Activated T-helper 1 cell treated with Interleukin-2 at 50 U/mL for 16 hours (primary cell): ENCODE data around the gene KRT83.
"Not testable (repeated sequence)": the region's sequence is repeated elsewhere in the genome, so short reads cannot be mapped to it uniquely, and the experiment has no call there.

Source experiments
- DNase-seq: peaks from one replicate; pipeline ENCODE4 v3.0.0-alpha.2; 2020; ENCODE audit warnings: low read depth

Gene KRT83

GRCh38 chr12:52331833-52332232 lies 10.6 kb upstream of the KRT83 start:
- no peak for DNase-seq

GRCh38 chr12:52331039-52331438 lies 9.8 kb upstream of the KRT83 start:
- DNase-seq = no peak

- no peak for DNase-seq
Measured at GRCh38 chr12:52327830-52328500, 6.8 kb upstream of the KRT83 start.

DNA sequence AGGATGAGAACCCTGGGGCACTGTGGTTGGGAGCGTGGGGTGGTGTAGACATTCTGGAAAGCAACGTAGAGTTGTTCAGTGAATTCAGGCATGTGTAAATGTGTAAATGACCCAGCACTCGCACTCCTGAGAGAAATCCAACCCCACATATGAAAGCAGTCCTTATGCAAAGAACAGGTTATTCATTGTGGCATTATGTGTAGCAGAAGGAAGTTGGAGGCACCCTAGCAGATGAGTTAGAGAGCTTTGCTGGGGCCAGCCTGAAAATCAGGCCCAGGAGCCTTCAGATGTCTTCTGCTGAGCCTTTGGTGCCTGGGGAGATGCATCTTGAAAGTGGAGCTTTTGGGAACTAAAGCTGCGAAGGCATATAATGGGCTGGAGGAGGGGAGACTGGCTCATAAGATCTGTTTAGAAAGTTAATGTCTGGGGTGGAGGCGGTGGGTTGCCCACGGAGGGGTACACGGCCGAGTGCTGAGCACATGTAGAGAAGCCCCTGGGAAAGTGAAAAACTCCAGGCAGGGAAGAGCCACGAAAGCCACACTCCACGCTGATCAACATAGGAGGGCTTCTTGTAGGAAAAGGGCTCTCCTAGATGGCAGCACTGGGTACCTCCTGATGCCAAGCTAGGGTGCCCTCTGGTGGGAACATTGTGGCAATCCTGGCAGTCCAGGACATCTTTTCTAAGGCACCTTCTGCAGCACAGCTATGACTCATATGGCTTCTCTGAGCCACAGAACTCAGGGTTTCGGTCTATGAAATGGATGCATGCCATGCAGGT lies 6.0 kb upstream of the KRT83 start:
- DNase-seq = peak; percentile 64

DNA sequence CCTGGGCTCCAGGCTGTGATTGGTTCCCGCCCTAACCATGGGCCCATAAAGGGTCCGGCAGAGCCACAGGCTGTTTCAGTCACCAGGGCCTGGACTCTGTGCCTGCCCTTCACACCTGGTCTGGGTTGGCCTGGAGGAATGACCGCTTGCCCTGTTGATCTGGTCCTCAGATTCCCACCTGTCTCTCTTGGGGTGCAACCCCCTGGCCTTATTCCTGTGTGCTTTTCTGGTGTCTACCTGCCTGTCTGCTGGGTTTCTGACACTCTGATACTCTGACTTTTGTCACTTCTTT lies 2.9 kb upstream of the KRT83 start:
- DNase-seq = no peak

DNA sequence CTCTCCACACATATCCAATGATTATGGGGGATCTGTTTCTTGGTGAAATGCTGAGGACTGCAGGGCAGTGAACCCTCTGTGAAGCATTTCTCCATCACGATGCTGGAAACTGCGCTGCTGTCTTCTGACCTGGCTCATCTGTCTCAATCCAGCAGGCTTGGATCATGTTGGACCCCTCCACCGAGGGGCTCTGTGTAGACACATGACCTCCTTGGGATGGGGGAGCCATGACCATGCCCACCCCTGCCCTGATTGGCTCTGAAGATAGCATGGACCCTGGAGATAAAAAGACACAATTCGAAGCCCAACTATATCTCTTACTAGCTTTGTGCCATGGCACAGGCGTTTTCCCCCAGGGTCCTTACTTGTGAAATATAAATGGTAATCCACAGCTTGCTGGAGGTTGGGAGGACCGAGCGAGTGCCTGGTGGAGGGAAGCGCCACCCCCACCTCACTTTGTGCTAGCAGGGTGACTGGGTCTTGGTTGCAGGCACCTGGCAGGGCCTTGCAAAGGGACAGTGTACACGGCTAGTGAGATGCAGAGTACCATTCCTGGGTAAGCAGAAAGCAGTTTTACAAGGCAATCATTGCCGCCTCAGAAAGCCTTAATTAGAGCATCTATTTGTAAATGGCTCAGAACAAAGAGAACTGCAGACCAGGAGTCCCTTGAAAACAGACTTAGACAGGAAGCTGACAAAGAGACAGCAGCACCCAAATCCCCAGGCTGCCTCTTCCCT lies 2.4 kb upstream of the KRT83 start:
- no peak for DNase-seq

- DNase-seq = no peak
Measured at GRCh38 chr12:52323001-52323400, 1.8 kb upstream of the KRT83 start.

DNA sequence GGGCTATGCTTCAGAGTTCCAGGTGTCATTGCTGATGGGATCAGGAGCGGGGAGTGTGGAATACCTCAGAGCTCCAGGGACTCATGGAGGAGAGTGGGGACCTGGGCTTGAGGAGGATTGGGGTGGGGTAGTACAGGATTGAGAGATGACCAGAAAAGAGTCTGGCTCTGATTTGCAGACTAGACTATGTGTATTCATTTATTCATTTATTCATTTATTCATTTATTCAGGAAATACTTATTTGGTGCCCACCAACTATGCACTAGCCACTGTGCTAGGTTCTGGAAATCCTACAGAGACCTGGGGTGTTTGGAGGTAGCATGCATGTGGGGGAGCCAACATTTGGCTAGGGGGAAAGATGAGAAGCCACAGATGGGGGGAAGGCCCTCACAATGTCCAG lies 871 bp upstream of the KRT83 start:
- DNase-seq = no peak

- DNase-seq = no peak
Measured at GRCh38 chr12:52321418-52321817, 220 bp upstream of the KRT83 start.

- no peak for DNase-seq
Measured at GRCh38 chr12:52319097-52319496, 2.1 kb downstream of the KRT83 start.

- no peak for DNase-seq
Measured at GRCh38 chr12:52318241-52318990, 2.8 kb downstream of the KRT83 start.

- no peak for DNase-seq
Measured at GRCh38 chr12:52317468-52318052, 3.6 kb downstream of the KRT83 start.

GRCh38 chr12:52316701-52317100 lies 4.5 kb downstream of the KRT83 start:
- no peak for DNase-seq

- DNase-seq = no peak
Measured at GRCh38 chr12:52316290-52316689, 4.9 kb downstream of the KRT83 start.

DNA sequence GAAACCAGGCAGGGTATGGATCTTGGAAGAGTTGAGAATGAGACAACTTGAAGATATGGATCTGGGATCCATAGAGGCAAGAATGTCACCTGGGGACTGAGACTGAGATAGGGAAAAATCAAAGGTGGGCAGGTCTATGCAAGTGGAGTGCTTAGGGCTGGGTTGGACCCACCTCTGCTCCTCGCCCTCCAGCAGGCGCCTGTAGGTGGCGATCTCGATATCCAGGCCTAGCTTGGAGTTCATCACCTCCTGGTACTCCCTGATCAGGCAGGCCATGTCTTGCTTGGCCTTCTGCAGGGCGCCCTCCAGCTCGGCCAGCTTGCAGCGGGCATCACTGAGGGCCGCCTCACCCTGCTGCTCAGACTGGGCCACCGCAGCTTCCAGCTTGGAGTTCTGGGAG lies 5.5 kb downstream of the KRT83 start:
- DNase-seq = not testable (repeated sequence)

DNA sequence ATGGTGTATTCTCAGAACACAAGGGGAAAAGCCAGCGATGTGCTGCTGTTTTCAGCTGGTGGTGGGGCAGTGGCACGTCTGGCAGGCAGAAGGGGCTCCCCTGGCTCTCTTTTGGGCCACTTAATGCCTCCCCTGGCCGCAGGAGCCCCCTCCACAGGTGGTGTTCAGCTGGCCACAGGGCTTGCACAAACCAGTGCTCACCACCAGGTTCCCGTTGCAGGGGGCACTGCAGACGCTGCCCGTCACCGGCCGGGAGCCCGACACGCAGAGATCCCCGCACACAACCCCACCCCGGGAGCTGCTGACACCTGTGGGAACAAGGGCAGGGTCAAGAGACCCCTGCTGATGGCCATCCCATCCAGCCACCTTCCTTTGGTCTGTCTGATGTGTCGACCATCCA lies 6.7 kb downstream of the KRT83 start:
- DNase-seq = no peak

DNA sequence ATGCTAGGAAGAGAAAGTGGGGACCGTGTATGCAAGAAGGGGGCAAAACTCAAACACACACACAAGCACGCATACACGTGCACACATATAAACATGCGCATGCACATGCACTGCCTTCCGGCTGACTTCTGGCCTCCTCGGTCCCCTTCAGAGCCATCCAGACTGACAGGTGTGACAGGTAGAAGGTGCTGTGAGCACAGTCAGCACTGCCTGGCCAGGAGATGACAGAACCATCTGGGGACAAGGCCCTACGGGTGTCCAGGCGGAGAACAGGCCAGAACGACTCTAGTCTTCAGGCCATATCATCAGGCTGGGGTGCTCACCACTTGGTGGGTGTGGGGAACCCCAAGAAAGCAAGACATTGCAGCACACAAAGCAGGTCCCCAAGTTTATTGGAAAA lies 7.3 kb downstream of the KRT83 start:
- no peak for DNase-seq

DNA sequence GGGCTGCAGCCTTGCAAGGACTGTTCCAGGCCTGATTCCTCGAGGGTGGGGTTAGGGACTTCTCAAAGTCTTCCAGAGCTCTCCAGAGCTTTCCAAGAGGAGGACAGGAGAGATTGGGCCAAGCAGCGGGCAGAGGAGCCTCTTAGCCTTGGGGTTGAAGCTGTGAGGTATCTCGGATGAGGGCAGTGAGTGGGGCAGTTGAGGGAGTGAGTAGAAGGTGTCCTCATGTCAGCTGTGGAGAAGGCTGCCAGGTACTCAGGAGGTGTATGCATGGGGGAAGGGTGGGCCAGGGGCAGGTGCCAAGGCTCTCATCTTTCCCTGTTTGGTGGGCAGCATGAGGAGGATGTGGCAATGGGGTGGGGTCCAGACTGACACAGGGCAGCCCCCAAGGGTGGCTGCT lies 7.7 kb downstream of the KRT83 start:
- no peak for DNase-seq

DNA sequence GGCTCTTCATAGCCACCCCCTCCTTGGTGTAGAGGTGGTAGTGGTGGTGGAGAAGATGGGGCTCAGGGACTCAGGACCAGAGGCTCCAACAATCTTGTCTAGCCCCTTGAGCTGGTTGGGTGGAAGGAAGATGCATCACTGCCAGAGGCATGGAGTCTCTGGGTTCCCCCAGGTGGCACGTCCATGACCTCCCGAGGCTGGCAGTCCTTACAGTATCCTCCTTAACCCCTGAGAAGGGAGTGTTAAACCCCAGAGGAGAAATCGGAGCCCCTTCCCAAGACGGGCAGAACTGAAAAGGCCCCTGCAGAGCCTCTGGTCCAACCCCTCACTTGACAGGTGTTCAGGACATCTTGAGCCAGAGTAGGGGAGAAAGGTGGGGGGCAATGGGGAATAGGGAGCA lies 9.1 kb downstream of the KRT83 start:
- no peak for DNase-seq

GRCh38 chr12:52311285-52311648 lies 9.9 kb downstream of the KRT83 start:
- DNase-seq = no peak

- DNase-seq = no peak
Measured at GRCh38 chr12:52310622-52311284, 10.4 kb downstream of the KRT83 start.
